Right renal pelvis (tissue), 4 donors: ENCODE measurements around the gene DUSP8. TPM values are rescaled to one million over a fixed set of nuclear protein-coding genes. Genes with fewer than 3 reads are reported as not detected.

Experiments used
- DNase-seq, 4 donors: peaks; one replicate each; pipeline ENCODE4 v3.0.0-alpha.2; 2013; ENCODE audit warnings: low read depth in 4 of 4, low spot score in 3 of 4, missing footprints in 1 of 4
- polyA plus RNA-seq, 4 donors: library from polyadenylated mRNA; unstranded; fragments of 120-200 nt; gene quantifications; one replicate each; pipeline ENCODE4 v1.2.1, GENCODE V29; 2013; ENCODE audit not compliant: insufficient read length in 4 of 4

The DUSP8 gene
- polyA plus RNA-seq, 4 donors = 2.9 to 5.7 (median 4.3) TPM

- DNase-seq = no peak
Observed at GRCh38 chr11:1567052-1567720, 4.9 kb downstream of the DUSP8 start.

- no peak for DNase-seq
Observed at GRCh38 chr11:1566381-1567051, 5.6 kb downstream of the DUSP8 start.

GRCh38 chr11:1565904-1566247, 6.2 kb downstream of the DUSP8 start:
- no peak for DNase-seq

- DNase-seq = no peak
Observed at GRCh38 chr11:1565173-1565903, 6.7 kb downstream of the DUSP8 start.

- no peak for DNase-seq
Observed at GRCh38 chr11:1564535-1565172, 7.4 kb downstream of the DUSP8 start.

- no peak for DNase-seq
Observed at GRCh38 chr11:1563697-1564534, 8.2 kb downstream of the DUSP8 start.

- DNase-seq = no peak
Observed at GRCh38 chr11:1563149-1563638, 8.9 kb downstream of the DUSP8 start.

GRCh38 chr11:1562469-1563148, 9.5 kb downstream of the DUSP8 start:
- no peak for DNase-seq

- DNase-seq = no peak
Observed at GRCh38 chr11:1561955-1562354, 10.1 kb downstream of the DUSP8 start.

GRCh38 chr11:1561266-1561665, 10.8 kb downstream of the DUSP8 start:
- DNase-seq = no peak

- no peak for DNase-seq
Observed at GRCh38 chr11:1560649-1561251, 11.3 kb downstream of the DUSP8 start.

- no peak for DNase-seq
Observed at GRCh38 chr11:1560002-1560648, 11.9 kb downstream of the DUSP8 start.

- no peak for DNase-seq
Observed at GRCh38 chr11:1559111-1559951, 12.7 kb downstream of the DUSP8 start.

GRCh38 chr11:1558775-1559110, 13.3 kb downstream of the DUSP8 start:
- DNase-seq = no peak

GRCh38 chr11:1557904-1558774, 13.9 kb downstream of the DUSP8 start:
- DNase-seq = no peak

GRCh38 chr11:1557051-1557884, 14.8 kb downstream of the DUSP8 start:
- no peak for DNase-seq
